GM21619 (cell line): ENCODE measurements around the gene ARHGEF12.
A peak's percentile ranks its signal among the peaks of the same experiment; 100 is the strongest.
"Not testable (repeated sequence)": the region's sequence is repeated elsewhere in the genome, so short reads cannot be mapped to it uniquely, and the experiment has no call there.

Experiments
- ATAC-seq: cut with Tn5 transposase; IDR thresholded peaks from one replicate; pipeline ENCODE4 v1.9.1; 2021; ENCODE audit not compliant: unreplicated experiment

ARHGEF12 gene

DNA sequence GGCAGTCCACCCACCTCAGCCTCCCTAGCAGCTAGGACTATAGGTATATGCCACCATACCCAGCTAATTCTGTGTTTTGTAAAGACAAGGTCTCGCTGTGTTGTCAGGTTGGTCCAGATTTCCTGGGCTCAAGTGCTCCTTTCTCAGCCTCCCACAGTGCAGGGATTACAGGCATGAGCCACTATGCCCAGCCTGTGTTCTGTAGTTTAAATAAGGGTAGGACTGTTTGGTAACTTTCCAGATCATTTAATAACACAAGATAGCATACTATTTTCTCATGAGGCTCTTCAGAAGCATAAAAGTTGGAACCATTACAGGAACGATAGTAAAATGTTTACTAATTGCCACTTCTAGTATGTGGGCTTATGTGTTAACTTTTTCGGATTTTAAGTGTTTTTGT is 137.3 kb downstream of the ARHGEF12 start:
- no peak for ATAC-seq

DNA sequence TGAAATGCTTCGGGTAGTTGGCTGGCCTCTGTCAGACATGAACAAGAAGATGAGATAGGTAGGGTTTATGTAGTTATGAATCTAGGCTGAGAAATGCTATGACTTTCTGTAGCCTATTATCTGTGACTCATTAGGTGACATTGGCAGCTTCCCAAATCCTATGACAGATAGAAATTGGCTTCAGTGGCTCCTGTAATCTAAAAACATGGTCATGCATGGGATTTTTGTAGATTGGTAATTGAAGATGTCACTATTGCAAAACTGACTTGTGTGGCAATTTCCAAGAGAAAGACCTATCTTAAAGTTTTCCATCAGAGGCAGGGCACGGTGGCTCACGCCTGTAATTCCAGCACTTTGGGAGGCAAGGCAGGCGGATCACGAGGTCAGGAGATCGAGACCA is 145.9 kb downstream of the ARHGEF12 start:
- no peak for ATAC-seq

DNA sequence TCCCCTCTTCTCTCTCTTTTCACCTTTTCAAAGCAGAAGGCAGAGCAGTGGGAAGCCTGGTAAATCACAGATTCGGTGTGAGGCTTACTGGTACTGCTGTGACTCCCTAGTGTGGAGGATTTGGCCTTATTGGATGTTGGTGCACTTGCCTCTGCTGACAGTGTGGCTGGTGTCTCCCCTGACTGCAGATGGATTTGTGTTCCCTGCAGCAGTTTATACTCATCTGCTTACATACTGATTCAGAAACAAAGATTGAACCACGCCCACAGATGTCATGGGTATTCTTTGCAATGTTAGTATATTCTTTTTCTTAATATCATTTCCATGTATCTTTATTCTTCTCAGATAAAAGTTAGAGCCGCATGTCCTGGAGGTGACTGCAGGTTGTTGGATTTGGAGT is 148.5 kb downstream of the ARHGEF12 start:
- ATAC-seq = no peak

- no peak for ATAC-seq
Observed at GRCh38 chr11:120486138-120486537, 149.9 kb downstream of the ARHGEF12 start.

- ATAC-seq = no peak
Observed at GRCh38 chr11:120489799-120490198, 153.6 kb downstream of the ARHGEF12 start.

DNA sequence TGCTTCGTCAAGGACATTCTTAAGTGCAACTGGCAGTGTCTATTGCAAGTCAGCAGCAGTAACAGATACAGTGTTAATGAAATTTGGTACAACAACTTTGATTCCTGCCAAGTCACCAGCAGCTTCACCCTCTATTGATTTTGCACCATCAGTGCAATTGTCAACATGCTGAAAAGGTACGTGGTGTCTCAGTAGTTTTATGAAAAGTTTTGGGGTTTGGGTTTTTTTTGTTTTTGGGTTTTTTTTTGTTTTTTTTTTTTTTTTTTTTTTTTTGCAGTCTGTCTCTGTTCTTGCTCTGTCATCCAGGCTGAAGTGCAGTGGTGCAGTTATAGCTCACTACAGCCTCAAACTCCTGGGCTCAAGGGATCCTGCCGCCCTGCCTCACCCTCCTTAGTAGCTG is 156.3 kb downstream of the ARHGEF12 start:
- ATAC-seq = no peak

- no peak for ATAC-seq
Observed at GRCh38 chr11:120494595-120494994, 158.4 kb downstream of the ARHGEF12 start.

- no peak for ATAC-seq
Observed at GRCh38 chr11:120499088-120499487, 162.9 kb downstream of the ARHGEF12 start.

DNA sequence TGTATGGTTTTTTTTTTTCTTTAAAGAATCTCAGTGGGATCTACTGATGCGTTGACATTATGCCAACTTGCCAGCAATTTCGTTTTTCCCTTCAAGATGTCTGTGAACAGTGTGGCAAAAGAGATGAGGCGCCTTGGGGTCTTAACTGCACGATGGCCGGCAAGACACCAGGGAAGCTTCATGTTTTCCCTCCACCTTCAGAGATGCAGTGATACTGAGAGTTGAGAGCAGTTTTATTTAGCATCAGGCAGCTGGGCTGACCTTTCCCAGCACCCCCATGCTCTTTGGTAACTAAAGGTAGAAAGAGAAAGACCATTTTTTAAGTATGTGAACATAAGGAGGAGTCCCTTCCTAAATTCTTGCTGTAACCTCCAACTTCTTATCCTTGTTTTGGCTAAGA is 163.6 kb downstream of the ARHGEF12 start:
- no peak for ATAC-seq

- no peak for ATAC-seq
Observed at GRCh38 chr11:120500414-120501071, 164.3 kb downstream of the ARHGEF12 start.

DNA sequence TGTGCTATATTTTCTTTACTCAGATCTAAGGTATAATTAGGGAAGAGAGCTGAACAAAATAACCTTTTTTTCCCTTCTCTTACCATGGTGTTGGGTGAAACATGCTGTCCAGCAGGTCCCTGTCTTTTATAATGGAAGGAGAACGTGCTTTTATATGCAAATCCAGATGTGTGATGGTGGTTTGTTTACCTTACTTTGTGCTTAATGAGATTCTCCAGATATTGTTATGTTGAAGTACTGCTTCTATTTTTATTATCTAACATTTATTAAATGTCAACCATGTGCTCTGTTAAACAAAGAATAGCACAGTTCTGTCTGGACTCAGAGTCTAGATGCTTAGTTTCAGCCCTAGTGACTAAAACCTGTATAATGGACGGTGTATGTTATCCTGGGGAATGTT is 165.2 kb downstream of the ARHGEF12 start:
- ATAC-seq = no peak

GRCh38 chr11:120501976-120502755 is 166.0 kb downstream of the ARHGEF12 start:
- ATAC-seq = no peak

GRCh38 chr11:120503529-120503928 is 167.3 kb downstream of the ARHGEF12 start:
- ATAC-seq = not testable (repeated sequence)

DNA sequence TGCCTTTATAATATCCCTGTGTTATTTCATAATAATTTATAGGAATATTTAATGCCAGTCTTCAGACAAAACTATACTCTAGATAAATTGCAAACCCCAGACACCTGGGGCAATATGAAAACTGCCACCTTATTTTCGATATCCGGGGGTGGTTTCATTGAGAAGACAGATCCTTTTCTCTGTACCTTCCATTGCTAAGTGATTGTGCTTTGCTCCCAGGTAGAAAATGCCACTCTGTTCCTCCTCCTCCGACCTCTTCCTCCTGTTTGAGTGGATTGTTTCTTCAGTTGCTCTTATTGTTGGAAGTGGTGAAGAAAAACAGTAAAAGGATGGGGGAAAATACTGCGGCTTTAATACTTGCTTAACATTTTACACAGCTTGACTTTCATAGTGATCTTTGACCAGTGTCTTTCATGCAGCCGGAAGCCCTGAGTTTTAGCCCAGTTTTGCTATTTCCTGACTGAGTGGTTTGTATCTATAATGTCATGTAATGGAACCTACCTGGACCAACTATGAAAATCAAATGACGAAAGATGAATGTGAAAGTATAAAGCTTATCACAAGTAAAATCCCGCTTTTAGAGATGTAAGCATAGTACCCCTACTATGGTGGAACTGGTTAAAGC is 169.7 kb downstream of the ARHGEF12 start:
- no peak for ATAC-seq

DNA sequence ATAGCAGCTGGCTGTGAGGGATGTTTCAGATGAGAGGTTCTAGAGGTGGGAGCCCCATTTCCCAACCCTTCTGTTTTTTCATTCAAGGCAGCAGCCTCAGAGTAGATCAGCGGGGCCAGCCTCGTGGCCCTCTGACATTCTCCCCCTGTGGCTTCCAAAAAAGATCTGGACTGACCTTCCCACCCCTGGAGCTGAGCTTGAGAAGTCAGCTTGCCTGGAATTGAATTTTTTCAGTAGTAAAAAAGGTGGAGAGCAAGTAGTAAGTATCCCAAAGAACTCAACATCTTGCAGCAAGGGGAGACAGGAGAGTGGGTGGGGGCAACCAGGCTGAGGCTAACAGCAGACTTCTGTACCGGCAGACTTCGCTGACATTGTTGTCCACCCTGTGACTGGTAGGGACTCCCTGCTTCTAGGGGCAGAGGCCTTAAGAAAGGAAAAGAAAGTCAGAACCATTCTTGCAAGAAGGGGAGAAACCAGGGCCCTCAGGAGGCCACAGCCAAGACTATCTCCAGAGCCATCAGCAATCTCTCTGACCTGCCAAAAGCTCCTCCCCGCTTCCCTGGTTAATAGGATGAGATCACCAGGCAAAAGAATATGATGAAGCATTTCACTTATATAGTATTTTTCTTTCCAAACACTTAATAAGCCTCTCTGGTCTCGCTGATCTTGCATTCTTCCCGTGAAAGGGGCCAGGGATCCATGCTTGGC is 173.3 kb downstream of the ARHGEF12 start:
- ATAC-seq = no peak

DNA sequence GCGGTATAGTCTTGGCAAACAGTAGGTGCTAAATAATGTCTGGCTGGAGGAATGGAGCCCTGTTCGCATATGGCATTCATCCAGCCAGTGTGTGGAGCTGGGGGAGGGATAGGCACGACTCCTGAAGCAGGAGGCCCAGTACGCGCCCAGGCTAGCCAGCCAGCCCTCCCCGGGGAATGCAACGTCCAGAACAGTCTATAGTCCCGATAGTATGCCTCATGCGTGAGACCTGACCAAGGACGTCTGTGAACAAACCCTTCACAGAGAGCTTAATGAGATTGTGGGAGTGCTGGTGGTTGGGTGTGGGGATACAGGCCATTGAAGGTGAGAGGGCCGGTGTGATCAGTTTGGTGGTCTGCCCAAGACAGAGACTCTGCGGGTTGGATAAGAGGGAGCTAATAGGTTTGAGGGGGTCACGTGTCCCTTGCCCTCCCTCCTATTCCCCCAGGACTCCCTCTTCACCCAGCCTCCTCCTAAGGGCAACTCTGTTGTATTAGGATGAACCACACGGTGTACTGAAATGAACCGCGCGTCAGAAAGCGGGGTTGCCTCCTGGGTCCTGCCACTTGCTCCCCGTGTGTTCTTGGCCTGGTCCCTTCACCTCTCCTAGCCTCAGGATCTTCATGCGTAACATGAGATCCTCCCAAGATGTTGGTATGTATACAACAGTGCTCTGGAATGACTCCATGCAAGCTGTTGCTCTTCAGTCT is 174.3 kb downstream of the ARHGEF12 start:
- no peak for ATAC-seq

DNA sequence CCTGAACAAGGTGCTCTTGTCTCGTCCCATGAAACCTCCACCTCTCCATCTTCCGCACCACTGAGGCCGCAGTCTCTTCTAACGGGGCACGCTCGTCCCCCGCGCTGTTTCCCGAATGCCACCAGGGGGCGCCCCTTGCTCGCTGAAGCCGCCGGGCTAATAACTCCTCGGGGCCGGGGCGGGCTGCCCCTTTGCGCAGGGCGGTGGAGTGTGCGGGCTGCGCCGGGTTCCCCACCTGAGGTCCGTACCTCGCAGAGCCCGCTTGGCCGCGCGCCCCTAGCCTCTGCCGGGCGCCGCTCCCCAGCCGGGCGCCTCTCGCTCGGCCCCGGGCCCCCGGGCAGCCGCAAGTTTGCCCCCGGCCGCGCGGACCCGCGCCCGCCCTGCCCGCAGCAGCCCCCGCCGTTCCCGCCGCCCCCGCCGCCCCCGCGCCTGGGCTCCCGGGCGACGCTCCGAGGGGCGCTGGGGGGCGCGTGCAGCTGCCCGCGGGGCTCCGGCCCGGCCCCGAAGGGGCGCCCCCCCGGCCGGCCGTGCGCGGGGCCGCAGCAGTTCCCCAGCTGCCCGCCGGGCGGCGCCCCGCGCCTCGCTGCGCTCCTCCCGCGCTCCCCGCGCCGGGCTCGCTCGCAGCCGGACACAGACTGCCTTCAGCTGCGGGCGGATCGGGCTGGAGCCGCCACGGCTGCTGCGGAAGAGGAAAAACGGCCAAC is 175.1 kb downstream of the ARHGEF12 start, which contains the start of gene GRIK4:
GRIK4 (plus strand) TSS at position 633 of the 704 bp plus-strand sequence. CDS start 148,571 bp downstream, outside the sequence.
- ATAC-seq = peak; percentile 87

- ATAC-seq = no peak
Observed at GRCh38 chr11:120511820-120512738, 175.9 kb downstream of the ARHGEF12 start.
